ENCODE results near the gene SAPCD1.
"Not testable (repeated sequence)": the region's sequence is repeated elsewhere in the genome, so short reads cannot be mapped to it uniquely, and the experiment has no call there.

SAPCD1 gene

DNA sequence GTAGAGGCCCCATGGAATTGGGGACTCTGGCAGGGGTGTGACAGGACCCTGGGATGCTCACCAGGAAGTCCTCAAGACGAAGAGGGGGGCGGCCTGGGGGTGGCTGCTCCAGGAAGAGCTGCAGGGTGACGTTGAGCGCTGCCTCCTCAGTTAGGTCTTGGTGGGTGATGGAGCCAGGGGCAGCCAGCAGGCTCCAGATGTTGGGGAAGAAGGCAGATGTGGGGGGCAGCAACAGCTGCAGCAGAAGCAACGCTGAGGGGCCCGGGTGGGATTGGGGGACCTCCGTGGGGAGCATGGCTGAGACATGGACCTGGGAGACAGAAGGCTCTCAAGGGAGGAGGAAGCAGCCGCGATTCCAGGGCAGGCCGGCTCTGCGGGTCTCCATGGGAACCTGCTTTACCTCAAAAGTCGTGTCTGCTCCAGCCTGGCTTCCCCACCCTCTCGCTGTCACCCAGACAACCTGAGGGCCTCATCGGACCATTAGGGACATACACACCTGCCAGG is 14.1 kb downstream of the SAPCD1 start:
- in situ Hi-C loops (cut with MboI; ENCODE audit: low sequenced_read_pairs) = no loop called here

DNA sequence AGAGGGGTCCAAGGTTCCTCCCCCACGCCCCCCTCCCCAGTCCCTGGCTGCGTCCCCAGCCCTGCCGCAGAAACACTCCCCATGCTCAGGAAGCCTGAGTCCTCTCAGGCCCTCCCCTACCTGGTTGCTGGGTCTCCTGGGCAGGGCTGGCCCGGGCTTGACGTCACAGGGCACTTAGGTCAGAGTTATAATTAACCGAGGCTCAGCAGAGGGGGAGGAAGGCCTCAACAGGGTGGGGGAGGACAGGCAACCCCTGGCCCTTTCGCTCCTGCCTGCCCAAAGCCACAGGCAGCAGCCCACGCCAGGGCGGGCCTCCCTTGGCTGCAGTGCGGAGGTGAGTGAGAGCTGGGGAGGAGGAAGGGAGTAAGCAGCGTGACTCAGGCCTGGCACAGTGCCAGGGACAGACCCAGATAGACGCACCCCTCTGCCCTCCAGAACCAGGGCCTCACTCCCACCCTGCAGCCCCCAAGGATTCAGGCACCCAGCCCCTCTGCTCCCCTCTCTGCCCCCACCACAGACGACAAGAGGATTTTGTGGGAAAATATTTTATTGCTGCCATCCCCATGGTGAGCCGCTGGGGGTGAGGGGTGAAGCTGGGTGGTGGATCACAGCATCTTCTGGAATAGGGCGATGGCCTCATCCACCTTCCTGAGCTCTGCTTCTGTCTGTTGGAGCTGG is 14.7 kb downstream of the SAPCD1 start, which contains the start of gene VWA7:
Gene VWA7 (minus strand): TSS at position 340 of the 678 bp plus-strand sequence. CDS start 549 bp downstream, outside the sequence.
- in situ Hi-C loops (cut with MboI; ENCODE audit: low sequenced_read_pairs) = no loop called here

- in situ Hi-C loops (cut with MboI; ENCODE audit: low sequenced_read_pairs) = no loop called here
These were observed 15.2 kb downstream of the SAPCD1 start for GRCh38 chr6:31777667-31778050.

DNA sequence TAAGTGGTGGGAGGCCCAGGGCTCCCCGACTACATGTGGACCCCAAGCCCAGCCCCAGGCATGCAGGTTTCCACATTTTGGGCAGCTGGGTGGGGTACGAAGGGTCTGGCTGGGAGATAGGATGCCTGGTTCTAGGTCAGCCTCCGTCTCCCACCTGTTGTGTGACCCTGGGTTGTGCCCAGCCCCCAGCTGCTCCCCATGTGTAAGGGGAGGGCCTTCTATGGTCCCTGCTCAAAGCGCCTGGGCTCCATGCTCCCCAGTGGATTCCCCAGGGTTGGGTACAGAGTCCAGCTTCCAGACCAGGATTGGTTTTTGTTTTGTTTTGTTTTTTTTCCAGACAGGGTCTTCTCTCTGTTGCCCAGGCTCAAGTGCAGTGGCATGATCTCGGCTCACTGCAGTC is 15.7 kb downstream of the SAPCD1 start:
- in situ Hi-C loops (cut with MboI; ENCODE audit: low sequenced_read_pairs) = no loop called here

- in situ Hi-C loops (cut with MboI; ENCODE audit: low sequenced_read_pairs) = no loop called here
These were observed 16.8 kb downstream of the SAPCD1 start for GRCh38 chr6:31778999-31779885.

DNA sequence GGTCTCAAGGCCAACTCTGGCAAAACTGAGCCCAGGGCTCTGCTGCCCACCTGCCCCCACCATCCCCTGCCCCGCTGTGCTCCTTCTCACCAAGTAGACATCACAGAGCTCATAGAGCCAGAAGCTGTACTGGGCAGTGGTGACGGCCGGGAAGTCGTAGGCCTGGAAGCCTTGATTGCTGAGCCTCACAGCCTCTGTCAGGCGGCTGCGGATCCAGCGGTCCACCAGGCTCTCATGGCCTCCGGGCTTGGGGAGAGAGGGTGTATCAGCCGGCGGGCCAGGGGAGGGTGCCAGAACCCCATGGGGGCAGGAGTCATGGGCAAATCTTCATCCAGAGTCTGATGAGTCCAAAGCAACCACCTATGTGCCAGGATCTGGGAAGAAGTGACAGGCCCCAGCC is 17.5 kb downstream of the SAPCD1 start:
- in situ Hi-C loops (cut with MboI; ENCODE audit: low sequenced_read_pairs) = no loop called here

DNA sequence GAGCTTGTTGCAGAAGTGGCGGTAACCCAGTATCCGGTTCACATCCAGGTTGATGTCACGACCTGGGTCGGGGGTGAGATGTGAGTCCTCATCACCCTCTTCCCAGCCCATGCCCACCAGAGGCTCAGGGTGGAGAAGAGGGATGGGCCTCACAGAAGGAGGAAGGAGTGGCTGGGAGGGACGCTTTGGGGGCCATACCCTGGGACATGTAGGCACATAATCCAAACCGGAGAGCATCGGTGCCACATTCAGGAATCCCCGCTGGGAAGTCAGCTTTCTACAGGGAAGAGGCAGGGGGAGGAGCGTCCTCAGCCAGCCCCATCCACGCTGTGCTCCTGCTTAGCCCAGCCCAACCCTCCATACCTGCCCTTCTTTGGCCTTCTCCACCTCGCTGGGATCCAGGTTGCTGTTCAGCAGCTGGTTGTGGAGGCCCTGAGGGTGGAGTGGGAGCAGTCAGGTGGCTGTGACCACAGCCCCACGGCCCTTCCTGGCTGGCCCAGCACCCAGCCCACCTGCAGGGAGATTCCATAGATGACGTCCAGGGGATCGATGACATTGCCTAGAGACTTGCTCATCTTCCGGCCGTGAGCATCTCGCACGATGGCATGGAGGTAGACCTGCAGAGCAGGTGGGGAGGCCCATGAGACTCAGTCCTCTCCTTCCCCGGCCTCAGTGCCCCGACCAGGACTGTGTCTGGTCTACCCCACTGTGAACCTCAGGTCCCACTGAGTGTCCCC is 18.2 kb downstream of the SAPCD1 start:
- in situ Hi-C loops (cut with MboI; ENCODE audit: low sequenced_read_pairs) = no loop called here

DNA sequence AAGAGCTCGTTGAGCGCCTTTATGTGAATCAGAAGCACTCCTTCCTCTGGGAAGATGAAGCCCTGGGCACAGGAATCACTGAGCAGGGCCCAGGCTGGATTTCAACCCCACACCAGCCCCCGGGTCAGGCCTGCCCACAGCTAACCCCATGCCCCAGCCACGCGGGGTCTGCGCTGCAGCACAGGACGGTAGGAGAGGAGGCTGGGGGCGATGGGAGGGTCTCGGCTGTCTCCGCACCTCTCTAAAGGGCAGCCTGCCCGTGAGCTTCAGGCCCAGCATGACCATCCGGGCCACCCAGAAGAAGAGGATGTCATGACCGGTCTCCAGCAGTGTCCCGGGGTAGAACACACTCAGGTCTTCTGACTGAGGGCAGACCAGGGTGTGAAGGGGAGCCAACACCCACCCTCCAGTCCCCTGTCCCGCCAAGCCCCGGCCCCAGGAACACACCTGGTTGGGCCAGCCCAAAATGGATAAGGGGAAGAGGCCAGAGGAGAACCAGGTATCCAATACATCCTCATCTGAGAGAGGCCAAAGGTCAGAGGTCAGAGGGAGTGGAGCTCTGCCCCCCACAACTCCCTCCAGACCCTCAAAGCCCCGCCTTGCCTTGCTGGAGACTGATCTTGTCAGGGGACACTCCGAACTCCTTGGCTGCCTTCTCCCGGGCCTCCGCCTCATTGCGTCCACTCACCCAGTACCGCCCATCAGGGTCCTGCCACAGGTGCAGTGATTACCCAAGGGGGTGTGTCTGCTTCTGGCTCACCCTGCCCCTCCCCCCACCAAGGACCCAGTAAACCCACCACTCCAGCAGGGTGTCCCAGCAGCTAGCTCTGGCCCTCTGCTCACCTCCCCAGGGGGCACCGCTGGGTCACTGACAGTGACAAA is 19.0 kb downstream of the SAPCD1 start:
- in situ Hi-C loops (cut with MboI; ENCODE audit: low sequenced_read_pairs) = no loop called here

DNA sequence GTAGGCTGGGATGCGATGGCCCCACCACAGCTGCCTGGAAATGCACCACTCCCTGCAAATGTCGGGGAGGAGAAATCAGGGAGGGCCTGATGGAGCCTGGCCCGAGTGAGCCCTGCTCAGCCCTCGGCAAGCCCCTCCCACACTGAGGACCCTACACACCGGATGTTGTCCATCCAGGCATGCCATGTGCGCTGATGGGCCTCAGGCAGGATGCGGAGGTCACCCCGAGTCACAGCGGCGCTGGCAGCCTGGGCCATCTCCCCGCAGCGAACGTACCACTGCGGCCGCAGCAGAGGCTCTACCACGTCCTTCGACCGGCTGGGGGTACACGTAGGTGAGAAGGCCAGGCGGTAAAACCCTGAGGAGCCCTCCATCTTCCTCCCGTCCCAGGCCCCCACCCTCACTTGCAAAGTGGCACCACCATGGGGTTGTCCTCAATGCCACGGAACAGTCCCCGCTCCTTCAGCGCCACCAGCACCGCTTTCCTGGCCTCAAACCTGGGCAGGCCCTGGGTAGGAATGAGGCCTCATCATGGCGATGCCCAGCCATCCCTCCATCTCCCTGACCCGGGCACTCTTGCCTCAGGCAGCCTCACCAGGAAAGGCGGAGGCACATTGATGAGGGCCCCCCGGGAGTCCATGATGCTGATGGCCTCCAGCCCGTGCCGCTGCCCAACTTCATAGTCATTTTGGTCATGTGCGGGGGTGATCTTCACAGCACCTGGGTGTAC is 19.8 kb downstream of the SAPCD1 start:
- in situ Hi-C loops (cut with MboI; ENCODE audit: low sequenced_read_pairs) = no loop called here

DNA sequence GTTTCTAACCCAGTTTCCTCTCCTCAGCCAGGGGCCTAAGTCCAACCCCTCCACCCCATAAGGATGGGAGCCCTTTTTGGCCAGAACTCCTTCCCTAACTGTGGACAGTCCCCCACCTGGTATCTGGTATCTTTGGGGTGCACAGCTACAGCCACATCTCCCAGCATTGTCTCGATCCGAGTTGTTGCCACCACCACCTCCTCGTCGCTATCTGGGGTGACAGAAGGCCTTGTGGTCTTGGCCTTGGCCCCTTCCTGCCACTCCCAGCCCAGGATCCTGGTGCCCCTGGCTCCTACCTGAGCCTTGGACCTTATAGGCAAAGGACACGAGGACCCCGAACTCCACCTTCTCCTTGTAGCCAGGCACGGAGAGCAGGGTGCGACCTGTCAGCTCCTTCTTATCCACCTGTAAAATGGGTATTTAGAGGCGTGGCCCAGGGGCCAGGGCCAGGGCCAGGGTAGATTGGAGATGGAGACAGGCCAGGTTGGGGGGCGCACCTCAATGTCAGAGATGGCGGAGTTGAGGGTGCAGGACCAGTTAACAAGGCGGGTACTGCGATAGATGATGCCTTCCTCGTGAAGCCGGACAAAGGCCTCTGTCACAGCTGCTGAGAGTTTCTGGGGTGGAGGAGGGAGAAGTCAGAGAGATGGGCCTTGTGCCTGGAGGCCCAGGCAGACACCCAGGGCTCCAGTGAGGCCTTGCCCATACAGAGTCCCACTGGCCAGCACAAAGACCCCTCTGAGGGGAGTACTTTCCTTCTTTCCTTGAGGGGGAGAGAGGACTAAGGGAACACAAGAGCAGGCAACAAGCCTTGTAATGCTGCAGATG is 21.9 kb downstream of the SAPCD1 start:
- in situ Hi-C loops (cut with MboI; ENCODE audit: low sequenced_read_pairs) = no loop called here

GRCh38 chr6:31785475-31785874 is 23.0 kb downstream of the SAPCD1 start:
- in situ Hi-C loops (cut with MboI; ENCODE audit: low sequenced_read_pairs) = no loop called here

DNA sequence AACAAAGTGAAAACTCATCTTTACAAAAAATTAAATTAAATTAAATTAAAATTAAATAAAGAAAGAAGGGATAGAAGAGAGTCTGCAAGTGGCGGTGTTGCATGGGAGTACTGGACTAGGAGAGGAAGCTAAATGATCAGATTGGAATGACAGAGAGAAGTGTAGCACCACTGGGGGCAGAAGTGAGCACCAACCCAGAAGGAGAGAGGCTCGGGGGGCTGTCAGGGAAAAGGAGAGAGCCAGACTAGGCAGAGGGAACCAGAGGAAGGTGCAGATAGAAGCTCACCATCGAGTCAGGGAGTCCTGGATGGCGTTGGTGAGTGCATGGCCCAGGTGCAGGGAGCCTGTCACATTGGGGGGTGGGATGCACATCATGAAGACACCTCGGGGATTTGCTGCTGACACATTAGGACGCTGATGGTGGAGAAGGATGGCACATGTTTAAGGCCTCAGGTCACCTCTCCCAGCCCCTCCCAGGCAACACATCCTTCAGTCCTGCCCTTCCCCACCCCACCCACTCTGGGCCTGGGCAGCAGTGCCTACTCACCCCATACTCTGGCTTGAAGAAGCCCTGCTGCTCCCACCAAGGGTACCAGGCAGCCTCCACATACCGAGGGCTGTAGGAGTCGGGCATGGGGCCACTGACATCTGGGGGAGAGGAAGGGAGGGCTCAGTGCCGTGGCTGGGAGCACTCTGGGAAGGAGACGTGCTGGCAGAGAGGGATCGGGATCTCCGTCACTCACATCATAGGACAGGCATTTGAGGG is 29.1 kb downstream of the SAPCD1 start:
- in situ Hi-C loops (cut with MboI; ENCODE audit: low sequenced_read_pairs) = no loop called here

- in situ Hi-C loops (cut with MboI; ENCODE audit: low sequenced_read_pairs) = no loop called here
These were observed 29.6 kb downstream of the SAPCD1 start for GRCh38 chr6:31792090-31792374.

DNA sequence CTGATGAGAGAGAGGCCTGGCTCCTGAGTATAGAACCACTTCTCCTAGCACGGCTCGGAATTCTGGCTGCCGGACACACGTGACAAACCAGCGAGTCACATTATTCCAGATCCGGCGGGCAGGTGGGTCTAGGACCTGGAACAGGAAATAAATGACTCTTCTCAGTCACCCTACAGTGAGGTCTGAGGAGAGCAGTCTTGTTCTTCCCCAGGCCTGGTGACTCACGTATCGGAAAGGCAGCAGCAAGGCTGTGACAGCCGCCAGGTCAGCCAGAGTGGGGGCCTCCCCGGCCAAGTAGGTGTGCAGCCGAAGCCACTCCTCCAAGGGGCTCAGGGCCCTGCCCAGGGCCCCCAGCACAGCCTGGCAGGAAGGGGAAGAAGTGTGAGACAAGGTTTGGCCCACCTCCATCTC is 30.3 kb downstream of the SAPCD1 start:
- in situ Hi-C loops (cut with MboI; ENCODE audit: low sequenced_read_pairs) = no loop called here

GRCh38 chr6:31793927-31794245 is 31.4 kb downstream of the SAPCD1 start:
- in situ Hi-C loops (cut with MboI; ENCODE audit: low sequenced_read_pairs) = not testable (repeated sequence)

DNA sequence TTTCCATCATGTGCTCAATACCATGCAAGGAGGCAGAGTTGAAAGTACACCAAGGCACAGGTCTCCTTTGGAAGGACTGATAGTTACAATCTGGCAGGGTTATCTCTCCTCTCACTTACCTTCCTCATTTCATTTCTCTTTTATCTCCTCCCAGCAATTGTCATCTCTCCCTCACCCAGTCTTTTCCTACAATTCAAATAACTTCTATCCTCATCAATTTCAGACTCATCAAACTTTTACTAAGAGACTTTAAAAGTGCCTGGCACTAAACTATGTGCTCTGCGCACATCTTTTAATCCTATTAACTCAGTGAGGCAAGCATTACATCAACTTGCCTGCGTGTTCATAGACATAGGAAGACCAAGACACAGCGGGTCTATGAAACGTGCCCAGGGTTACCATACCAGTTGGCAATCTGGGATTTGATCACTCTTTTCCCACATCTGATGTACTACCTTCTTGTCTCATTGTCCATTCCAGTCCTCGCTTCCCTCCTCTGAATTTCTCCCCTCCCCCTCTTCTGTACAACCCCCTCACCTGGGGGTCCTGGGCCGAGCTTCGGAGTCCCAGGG is 31.9 kb downstream of the SAPCD1 start:
- in situ Hi-C loops (cut with MboI; ENCODE audit: low sequenced_read_pairs) = no loop called here

DNA sequence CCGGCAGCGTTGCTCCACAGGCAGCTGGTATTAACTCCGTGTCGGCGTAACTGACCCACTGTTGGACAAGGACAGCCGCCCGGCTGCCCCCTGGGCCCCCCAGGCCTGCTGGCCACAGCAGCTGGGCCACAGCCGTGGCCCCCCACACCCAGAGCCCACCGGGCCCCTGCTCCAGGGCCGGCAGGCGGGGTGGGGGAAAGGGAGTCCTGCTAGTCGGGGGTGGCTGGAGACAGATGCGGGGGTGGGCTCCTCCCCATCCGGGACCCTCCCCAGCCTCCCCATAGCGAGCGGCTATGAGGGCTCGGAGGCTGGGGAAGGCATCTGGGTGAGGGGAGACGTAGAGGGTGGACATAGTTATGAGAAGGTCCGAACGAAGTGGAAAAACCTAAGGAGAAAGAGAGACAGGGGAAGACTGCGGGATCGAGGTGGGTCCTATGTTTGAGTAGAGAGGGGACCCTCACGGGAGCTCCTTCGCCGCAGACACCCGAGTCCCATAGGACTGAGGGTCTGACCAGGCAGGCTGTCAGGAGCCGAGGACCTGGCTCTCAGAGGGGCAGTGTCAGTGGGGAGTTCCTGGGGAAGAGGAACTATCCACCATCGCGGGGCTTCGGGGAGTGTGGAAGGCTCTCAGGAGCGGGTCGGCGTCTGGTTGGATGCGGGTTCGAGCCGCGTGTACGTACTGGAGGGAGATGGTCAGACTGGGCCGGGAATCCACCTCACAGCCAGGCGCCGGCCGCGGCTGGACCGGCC is 32.6 kb downstream of the SAPCD1 start:
- in situ Hi-C loops (cut with MboI; ENCODE audit: low sequenced_read_pairs) = no loop called here
